Suprapubic skin (tissue), 4 donors: ENCODE results near the gene HTRA2. TPM values are rescaled to one million over a fixed set of nuclear protein-coding genes. Genes with fewer than 3 reads are reported as not detected.

Experiments used
- DNase-seq, 2 donors: peaks; one replicate each; pipeline ENCODE4 v3.0.0-alpha.2; 2019; ENCODE audit warnings: low spot score in 2 of 2
- H3K27ac ChIP-seq: fragments of 200-600 bp; sonication (generic); one replicate; pipeline ENCODE4 v1.5.1; 2019
- H3K27me3 ChIP-seq: fragments of 200-600 bp; sonication (generic); one replicate; pipeline ENCODE4 v1.5.1; 2019
- H3K36me3 ChIP-seq: fragments of 200-600 bp; sonication (generic); one replicate; pipeline ENCODE4 v1.5.1; 2019
- H3K4me1 ChIP-seq: fragments of 200-600 bp; sonication (generic); one replicate; pipeline ENCODE4 v1.5.1; 2019
- H3K4me3 ChIP-seq: fragments of 200-600 bp; sonication (generic); one replicate; pipeline ENCODE4 v1.5.1; 2019; ENCODE audit warnings: mild to moderate bottlenecking
- H3K9me3 ChIP-seq: fragments of 200-600 bp; sonication (generic); one replicate; pipeline ENCODE4 v1.5.1; 2019
- CTCF ChIP-seq, 2 donors: fragments of 200-600 bp in 1 of 2; fragments of 450-650 bp in 1 of 2; sonication (generic) in 1 of 2; IDR thresholded peaks; one replicate each; pipeline ENCODE4 v1.5.1; 2016 to 2019; ENCODE audit warnings: antibody characterized with exemption in 2 of 2, mild to moderate bottlenecking in 1 of 2, moderate library complexity in 1 of 2
- EP300 ChIP-seq: sonication (generic); formaldehyde crosslinking; IDR thresholded peaks from one replicate; pipeline ENCODE4 v1.6.1; 2017; ENCODE audit warnings: antibody characterized with exemption
- POLR2A ChIP-seq, 2 donors: fragments of 450-650 bp; IDR thresholded peaks; one replicate each; pipeline ENCODE4 v1.6.1; 2017; ENCODE audit warnings: antibody characterized with exemption in 2 of 2, mild to moderate bottlenecking in 2 of 2, moderate library complexity in 2 of 2
- POLR2AphosphoS5 ChIP-seq, 3 donors: sonication (generic); formaldehyde crosslinking; IDR thresholded peaks; one replicate each; pipeline ENCODE4 v1.6.1; 2017; ENCODE audit warnings: antibody characterized with exemption in 3 of 3
- WGBS: methylation state at CpG from one replicate; pipeline ENCODE4 v1.1.5; 2018; 5-methylcytosine and 5-hydroxymethylcytosine counted together
- total RNA-seq, 4 donors: library from RNA; depleted of rRNA; stranded (reverse); fragments of >200 nt; gene quantifications; one replicate each; pipeline ENCODE4 v1.1.0, GENCODE V29; 2016

Gene HTRA2
- total RNA-seq, 4 donors from 2014 or later = 23.7 to 31.2 (median 27.1) TPM

GRCh38 chr2:74502720-74503505 lies 26.8 kb upstream of the HTRA2 start:
- WGBS = 4% methylated on average over 40 of the region's 67 CpGs
- H3K9me3 ChIP-seq = no peaks in the 10 kb centered on the region
- TF ChIP-seq CTCF (IDR thresholded peaks at IDR 0.05) = no peak
- peak in 1 of 2 donors; percentile 51 for TF ChIP-seq POLR2A (IDR thresholded peaks at IDR 0.05)
- DNase-seq = peak in 1 of 2 donors; percentile 90
- H3K27me3 ChIP-seq = peaks cover 52% of the 10 kb centered on the region
- H3K36me3 ChIP-seq = peaks cover 16% of the 10 kb centered on the region
- H3K4me1 ChIP-seq = peaks cover 72% of the 10 kb centered on the region
- peak overlapping the region; percentile 81 for H3K27ac ChIP-seq
- peak overlapping the region; percentile 58 for H3K4me3 ChIP-seq

GRCh38 chr2:74503506-74504475 lies 25.9 kb upstream of the HTRA2 start:
- WGBS = 57% methylated on average over 32 of the region's 45 CpGs
- H3K36me3 ChIP-seq = peaks cover 16% of the 10 kb centered on the region
- H3K27me3 ChIP-seq = peaks cover 43% of the 10 kb centered on the region
- peaks cover 69% of the 10 kb centered on the region for H3K4me1 ChIP-seq
- H3K27ac ChIP-seq = peak overlapping the region; percentile 81
- no peak for TF ChIP-seq POLR2AphosphoS5 (IDR thresholded peaks at IDR 0.05)
- TF ChIP-seq EP300 = no peak
- TF ChIP-seq POLR2A (IDR thresholded peaks at IDR 0.05) = no peak
- TF ChIP-seq CTCF (IDR thresholded peaks at IDR 0.05) = no peak
- H3K4me3 ChIP-seq = peak overlapping the region; percentile 58
- no peak for DNase-seq
- H3K9me3 ChIP-seq = no peaks in the 10 kb centered on the region

GRCh38 chr2:74504591-74504990 lies 25.1 kb upstream of the HTRA2 start:
- DNase-seq = no peak
- no peak for TF ChIP-seq CTCF (IDR thresholded peaks at IDR 0.05)
- TF ChIP-seq POLR2AphosphoS5 (IDR thresholded peaks at IDR 0.05) = no peak
- no peak for TF ChIP-seq POLR2A (IDR thresholded peaks at IDR 0.05)
- no peak for TF ChIP-seq EP300
- 94% methylated on average over 3 of the region's 3 CpGs for WGBS
- Histone ChIP-seq H3K4me1 (peaks cover 61% of the 10 kb centered on the region), H3K4me3 (no peak overlapping the region), H3K36me3 (peaks cover 16% of the 10 kb centered on the region), H3K9me3 (no peaks in the 10 kb centered on the region), H3K27me3 (peaks cover 40% of the 10 kb centered on the region), H3K27ac (no peak overlapping the region)

- Histone ChIP-seq H3K27ac (no peak overlapping the region), H3K4me3 (peak overlapping the region; percentile 79)
Measured at GRCh38 chr2:74505448-74506246, 24.1 kb upstream of the HTRA2 start.

More at GRCh38 chr2:74505448-74506246, 24.1 kb upstream of the HTRA2 start:
- peaks cover 59% of the 10 kb centered on the region for H3K4me1 ChIP-seq
- no peaks in the 10 kb centered on the region for H3K9me3 ChIP-seq
- peaks cover 16% of the 10 kb centered on the region for H3K36me3 ChIP-seq
- no peak for TF ChIP-seq EP300
- TF ChIP-seq POLR2AphosphoS5 (IDR thresholded peaks at IDR 0.05) = no peak
- no peak for TF ChIP-seq POLR2A (IDR thresholded peaks at IDR 0.05)
- TF ChIP-seq CTCF (IDR thresholded peaks at IDR 0.05) = no peak
- no peak for DNase-seq
- WGBS = 94% methylated on average over 14 of the region's 14 CpGs
- H3K27me3 ChIP-seq = peaks cover 40% of the 10 kb centered on the region
